Sigmoid colon (tissue), 7 donors: ENCODE measurements around the gene PEAR1. TPM values are rescaled to one million over a fixed set of nuclear protein-coding genes. Genes with fewer than 3 reads are reported as not detected.

Experiments
- DNase-seq: peaks from one replicate; pipeline ENCODE4 v3.0.0-alpha.2; 2019
- H3K27ac ChIP-seq, 4 donors: fragments of 200-600 bp; sonication (generic); one replicate each; pipeline ENCODE4 v1.5.1; 2016 to 2019; ENCODE audit warnings: mild to moderate bottlenecking in 1 of 4
- H3K27me3 ChIP-seq, 3 donors: fragments of 200-600 bp; sonication (generic); one replicate each; pipeline ENCODE4 v1.5.1; 2019; ENCODE audit warnings: mild to moderate bottlenecking in 1 of 3
- H3K36me3 ChIP-seq, 4 donors: fragments of 200-600 bp; sonication (generic); one replicate each; pipeline ENCODE4 v1.5.1; 2016 to 2019
- H3K4me1 ChIP-seq, 4 donors: fragments of 200-600 bp; sonication (generic); one replicate each; pipeline ENCODE4 v1.5.1; 2017 to 2019
- H3K4me3 ChIP-seq, 4 donors: fragments of 200-600 bp; sonication (generic); one replicate each; pipeline ENCODE4 v1.5.1; 2017 to 2019; ENCODE audit warnings: mild to moderate bottlenecking in 2 of 4, moderate library complexity in 1 of 4
- H3K9me3 ChIP-seq, 4 donors: fragments of 200-600 bp in 3 of 4; sonication (generic) in 3 of 4; one replicate each; pipeline versions ENCODE4 v1.5.1 to v1.6.1; 2013 to 2019
- CTCF ChIP-seq, 4 experiments: fragments of 450-650 bp in 3 of 4; fragments of 200-600 bp in 1 of 4; IDR thresholded peaks; one replicate each; pipeline ENCODE4 v1.5.1; 2016 to 2019; ENCODE audit warnings: antibody characterized with exemption in 4 of 4, mild to moderate bottlenecking in 3 of 4, moderate library complexity in 2 of 4
- EP300 ChIP-seq, 4 donors: sonication (generic); formaldehyde crosslinking; IDR thresholded peaks; one replicate each; pipeline ENCODE4 v1.6.1; 2017; ENCODE audit warnings: antibody characterized with exemption in 4 of 4
- POLR2A ChIP-seq, 2 donors: fragments of 450-650 bp; IDR thresholded peaks; one replicate each; pipeline ENCODE4 v1.6.1; 2016; ENCODE audit warnings: antibody characterized with exemption in 2 of 2, mild to moderate bottlenecking in 2 of 2, moderate library complexity in 2 of 2
- POLR2AphosphoS5 ChIP-seq, 4 donors: sonication (generic); formaldehyde crosslinking; IDR thresholded peaks; one replicate each; pipeline ENCODE4 v1.6.1; 2017; ENCODE audit warnings: antibody characterized with exemption in 4 of 4
- WGBS, 2 donors: extraction: QIAGEN DNeasy Blood & Tissue Kit; methylation state at CpG; one replicate each; pipeline ENCODE4 v1.1.7; 2013; 5-methylcytosine and 5-hydroxymethylcytosine counted together
- intact Hi-C: fragments of 100-400 bp; cut with DNase I; formaldehyde crosslinking; loops from one replicate; pipeline ENCODE4 v1.15.1; 2023
- polyA plus RNA-seq, 3 donors: library from polyadenylated mRNA; stranded (reverse); fragments of 200-250 nt; gene quantifications; one replicate each; pipeline ENCODE4 v1.2.3, GENCODE V29; 2013
- total RNA-seq, 4 donors: library from RNA; depleted of rRNA; stranded (reverse); fragments of >200 nt; gene quantifications; one replicate each; pipeline ENCODE4 v1.1.0, GENCODE V29; 2016
- donor health status: healthy with polysubstance abuse.
- donor health status: Bipolar disorder and iron deficiency.
- donor health status: healthy.

Gene PEAR1
- total and polyA plus RNA-seq, 7 donors: under 0.01 to 8.3 (median 3.8) TPM

- no peaks in the 10 kb centered on the region for H3K9me3 ChIP-seq
- TF ChIP-seq EP300 (IDR thresholded peaks at IDR 0.05) (no peak), CTCF (IDR thresholded peaks at IDR 0.05) (no peak), POLR2AphosphoS5 (IDR thresholded peaks at IDR 0.05) (no peak), POLR2A (IDR thresholded peaks at IDR 0.05) (no peak)
- H3K4me1 ChIP-seq: no peaks in the 10 kb centered on the region
- peaks cover 38 to 96% (median 61%) of the 10 kb centered on the region in 4 donors for H3K36me3 ChIP-seq
- H3K27me3 ChIP-seq: no peaks in the 10 kb centered on the region
- intact Hi-C loops: no loop called here
- WGBS, 2 donors: 59 to 60% methylated on average over 2 of the region's 2 CpGs
- no peak overlapping the region for H3K27ac ChIP-seq
- H3K4me3 ChIP-seq: no peak overlapping the region
- no peak for DNase-seq
Measured at GRCh38 chr1:156958247-156958714, 64.8 kb downstream of the PEAR1 start.

- WGBS, 2 donors: 75 to 87% methylated on average over 2 of the region's 2 CpGs
- H3K4me1 ChIP-seq: no peaks in the 10 kb centered on the region
- H3K36me3 ChIP-seq: peaks cover 38 to 99% (median 61%) of the 10 kb centered on the region in 4 donors
Measured at GRCh38 chr1:156959414-156959813, 65.9 kb downstream of the PEAR1 start.

DNA sequence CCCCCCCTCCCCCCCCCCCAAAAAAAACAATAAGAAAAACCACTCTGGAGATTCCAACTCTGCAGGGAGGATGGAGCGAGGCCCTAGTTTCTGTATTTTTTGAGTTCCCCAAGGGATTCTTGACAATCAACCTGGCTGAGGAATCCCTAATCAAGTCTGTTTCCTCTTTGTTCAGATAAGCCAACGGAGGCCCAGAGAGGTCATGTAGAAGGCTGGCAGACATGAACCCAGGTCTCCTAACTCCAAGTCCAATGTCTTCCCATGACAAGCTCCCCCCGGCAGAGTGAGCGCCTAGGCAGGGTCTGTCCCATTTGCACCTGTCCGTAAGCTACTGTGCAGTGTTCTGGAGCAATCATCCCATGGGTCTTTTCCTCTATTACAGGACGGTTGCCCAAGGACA is 66.4 kb downstream of the PEAR1 start:
- Histone ChIP-seq H3K4me3 (no peak overlapping the region), H3K9me3 (no peaks in the 10 kb centered on the region), H3K36me3 (peaks cover 38 to 98% (median 58%) of the 10 kb centered on the region in 4 donors), H3K27me3 (no peaks in the 10 kb centered on the region), H3K27ac (no peak overlapping the region), H3K4me1 (no peaks in the 10 kb centered on the region)
- DNase-seq: no peak
- 90 to 95% methylated on average over 6 of the region's 6 CpGs for WGBS, 2 donors
- TF ChIP-seq POLR2A (IDR thresholded peaks at IDR 0.05): no peak
- no peak for TF ChIP-seq EP300 (IDR thresholded peaks at IDR 0.05)
- TF ChIP-seq CTCF (IDR thresholded peaks at IDR 0.05): no peak
- TF ChIP-seq POLR2AphosphoS5 (IDR thresholded peaks at IDR 0.05): no peak
- intact Hi-C loops: loop anchor here (5.0 kb wide), 1 partner anchor 112 kb away; no protein-coding TSS in a partner anchor

More at GRCh38 chr1:156959414-156959813, 65.9 kb downstream of the PEAR1 start:
- Histone ChIP-seq H3K27me3 (no peaks in the 10 kb centered on the region), H3K4me3 (no peak overlapping the region), H3K27ac (no peak overlapping the region), H3K9me3 (no peaks in the 10 kb centered on the region)
- no peak for DNase-seq
- TF ChIP-seq EP300 (IDR thresholded peaks at IDR 0.05): no peak
- TF ChIP-seq POLR2A (IDR thresholded peaks at IDR 0.05): no peak
- no peak for TF ChIP-seq POLR2AphosphoS5 (IDR thresholded peaks at IDR 0.05)
- no peak for TF ChIP-seq CTCF (IDR thresholded peaks at IDR 0.05)
- intact Hi-C loops: no loop called here

DNA sequence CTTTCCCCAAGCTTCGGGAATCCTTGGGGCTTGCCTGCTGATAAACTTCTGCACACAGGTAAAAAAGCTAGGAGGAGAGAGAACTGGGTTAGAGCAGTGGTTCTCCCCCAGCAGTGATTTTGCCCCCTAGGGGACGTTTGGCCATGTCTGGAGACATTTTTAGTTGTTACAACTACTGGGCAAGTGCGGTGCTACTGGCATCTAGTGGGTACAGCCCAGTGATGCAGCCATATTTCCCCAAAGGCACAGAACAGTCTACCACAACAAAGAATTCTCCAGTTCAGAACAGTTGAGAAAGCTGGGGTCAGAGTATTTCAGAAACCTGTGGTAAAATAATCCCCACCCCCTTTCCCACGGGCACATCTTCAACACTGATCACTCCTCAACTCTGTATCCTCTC is 68.2 kb downstream of the PEAR1 start:
- no peaks in the 10 kb centered on the region for H3K9me3 ChIP-seq
- H3K36me3 ChIP-seq: peaks cover 27 to 98% (median 41%) of the 10 kb centered on the region in 4 donors
- H3K27ac ChIP-seq: no peak overlapping the region
- 68 to 75% methylated on average over 4 of the region's 4 CpGs for WGBS, 2 donors
- H3K27me3 ChIP-seq: no peaks in the 10 kb centered on the region
- DNase-seq: no peak
- no peak overlapping the region for H3K4me3 ChIP-seq
- intact Hi-C loops: loop anchor here (5.0 kb wide), 1 partner anchor 111 kb away; no protein-coding TSS in a partner anchor
- TF ChIP-seq POLR2A (IDR thresholded peaks at IDR 0.05): no peak
- TF ChIP-seq POLR2AphosphoS5 (IDR thresholded peaks at IDR 0.05): no peak
- TF ChIP-seq EP300 (IDR thresholded peaks at IDR 0.05): no peak
- no peak for TF ChIP-seq CTCF (IDR thresholded peaks at IDR 0.05)
- H3K4me1 ChIP-seq: no peaks in the 10 kb centered on the region

DNA sequence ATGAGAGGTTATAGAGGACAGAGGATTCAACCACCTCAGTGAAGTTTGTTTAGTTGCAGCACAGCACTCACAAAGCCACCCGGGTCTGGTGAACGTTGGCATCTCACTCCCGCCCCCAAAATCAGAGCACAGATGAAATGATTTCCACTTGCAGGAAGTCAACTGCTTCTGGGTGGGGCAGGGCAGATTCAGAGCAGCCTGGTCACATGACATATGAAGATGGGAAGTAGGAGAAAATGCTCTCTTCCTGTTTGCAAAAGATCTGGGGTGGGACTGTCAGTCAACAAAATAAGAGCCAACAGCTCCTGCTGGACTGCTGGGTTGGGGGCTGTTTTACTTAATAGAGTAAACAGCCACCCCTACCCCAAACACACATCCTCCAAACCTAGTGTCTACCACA is 70.1 kb downstream of the PEAR1 start:
- TF ChIP-seq POLR2A (IDR thresholded peaks at IDR 0.05) (no peak), EP300 (IDR thresholded peaks at IDR 0.05) (no peak), POLR2AphosphoS5 (IDR thresholded peaks at IDR 0.05) (no peak), CTCF (IDR thresholded peaks at IDR 0.05) (no peak)
- H3K27me3 ChIP-seq: no peaks in the 10 kb centered on the region
- peaks cover 23 to 97% (median 34%) of the 10 kb centered on the region in 4 donors for H3K36me3 ChIP-seq
- no peak overlapping the region for H3K4me3 ChIP-seq
- DNase-seq: no peak
- intact Hi-C loops: loop anchor here (5.0 kb wide), 1 partner anchor 109 kb away; no protein-coding TSS in a partner anchor
- H3K27ac ChIP-seq: no peak overlapping the region
- no peaks in the 10 kb centered on the region for H3K9me3 ChIP-seq
- 31 to 34% methylated on average over 3 of the region's 3 CpGs for WGBS, 2 donors
- no peaks in the 10 kb centered on the region for H3K4me1 ChIP-seq
